ENCODE results near the gene DUXB.

GRCh38 chr16:75742424-75743047 is 41.3 kb upstream of the DUXB start:
- no peak for TF ChIP-seq CREB1 (CRISPR knock-in tag; IDR thresholded peaks at IDR 0.05; ENCODE audit: low read depth)
- TF ChIP-seq CTCF (conservative IDR thresholded peaks at IDR 0.05; ENCODE audit: low read depth in 2 of 2): no peak
- no peak for TF ChIP-seq REST (IDR thresholded peaks at IDR 0.05; ENCODE audit: unreplicated experiment)
- no peak for TF ChIP-seq EZH2phosphoT487 (IDR thresholded peaks at IDR 0.05; ENCODE audit: unreplicated experiment)

All from GM23338 (cell line).